ENCODE results near the gene ARFGAP2.
A peak's percentile ranks its signal among the peaks of the same experiment; 100 is the strongest.
"Not testable (repeated sequence)": the region's sequence is repeated elsewhere in the genome, so short reads cannot be mapped to it uniquely, and the experiment has no call there.

The ARFGAP2 gene

DNA sequence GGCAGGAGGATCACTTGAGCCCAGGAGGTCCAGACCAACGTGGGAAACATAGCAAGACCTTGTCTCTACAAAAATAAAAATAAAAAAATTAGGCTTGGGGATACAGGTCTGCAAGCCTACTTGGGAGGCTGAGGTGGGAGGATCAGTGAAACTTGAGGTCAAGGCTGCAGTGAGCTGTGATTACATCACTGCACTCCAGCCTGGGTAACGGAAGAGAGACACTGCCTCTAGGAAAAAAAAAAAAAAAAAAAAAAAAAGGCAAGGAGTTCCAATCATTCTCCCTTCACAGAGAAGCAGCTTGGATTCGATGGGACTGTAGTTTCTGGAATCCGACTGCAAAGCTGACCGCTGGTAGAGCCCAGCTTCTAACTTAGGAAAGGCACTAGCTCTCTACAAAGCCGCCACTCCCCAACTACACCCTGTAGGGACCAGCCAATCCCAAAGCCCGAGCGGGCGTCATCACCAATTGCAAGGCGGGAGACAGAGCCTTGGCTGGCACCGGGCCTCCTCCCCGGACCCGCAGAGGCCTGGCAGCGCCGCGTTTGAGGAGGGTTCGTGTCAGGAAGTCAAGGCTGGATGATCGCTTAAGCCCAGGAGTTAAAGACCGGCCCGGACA is 37.4 kb upstream of the ARFGAP2 start:
- TF ChIP-seq CTCF (conservative IDR thresholded peaks at IDR 0.05; ENCODE audit: low read length) (no peak), EZH2phosphoT487 (IDR thresholded peaks at IDR 0.05; ENCODE audit: borderline replicate concordance) (no peak)
- no peaks in the 10 kb centered on the region for H3K36me3 ChIP-seq (ENCODE audit: insufficient read depth, low read length)
- H3K27me3 ChIP-seq (ENCODE audit: insufficient read depth, low read length, poor library complexity, severe bottlenecking), result no peaks in the 10 kb centered on the region
- H3K9me2 ChIP-seq (replicated peaks; ENCODE audit: low read depth, low read length), result no peaks in the 10 kb centered on the region
- H4K20me1 ChIP-seq (ENCODE audit: insufficient read depth, low read length, poor library complexity, severe bottlenecking), result peaks cover 19% of the 10 kb centered on the region
- no peaks in the 10 kb centered on the region for H3K9me3 ChIP-seq (ENCODE audit: insufficient read depth, low read depth, low read length)
- peak overlapping the region; percentile 97 for H2AFZ ChIP-seq (ENCODE audit: low read length)
- peak overlapping the region; percentile 78 for H3K4me2 ChIP-seq (ENCODE audit: low read depth, low read length, poor library complexity, severe bottlenecking)
- peaks cover 37% of the 10 kb centered on the region for H3K79me2 ChIP-seq (ENCODE audit: insufficient read depth, low read length)
- peaks cover 21% of the 10 kb centered on the region for H3K4me1 ChIP-seq (ENCODE audit: insufficient read depth, low read length, poor library complexity, severe bottlenecking)
- peak overlapping the region; percentile 100 for H3K9ac ChIP-seq (ENCODE audit: low read depth, low read length, poor library complexity, severe bottlenecking)
- H3F3A ChIP-seq (ENCODE audit: low read depth), result no peaks in the 10 kb centered on the region
- peak overlapping the region; percentile 81 for H3K4me3 ChIP-seq (ENCODE audit: low read length, poor library complexity, severe bottlenecking)

GRCh38 chr11:47212938-47213337 is 36.3 kb upstream of the ARFGAP2 start:
- Histone ChIP-seq H3K9me3 (ENCODE audit: insufficient read depth, low read depth, low read length) (no peaks in the 10 kb centered on the region), H3K79me2 (ENCODE audit: insufficient read depth, low read length) (peaks cover 28% of the 10 kb centered on the region), H3K27me3 (ENCODE audit: insufficient read depth, low read length, poor library complexity, severe bottlenecking) (no peaks in the 10 kb centered on the region), H3K36me3 (ENCODE audit: insufficient read depth, low read length) (no peaks in the 10 kb centered on the region), H3K9me2 (replicated peaks; ENCODE audit: low read depth, low read length) (no peaks in the 10 kb centered on the region), H3K9ac (ENCODE audit: low read depth, low read length, poor library complexity, severe bottlenecking) (no peak overlapping the region), H3K4me2 (ENCODE audit: low read depth, low read length, poor library complexity, severe bottlenecking) (no peak overlapping the region), H2AFZ (ENCODE audit: low read length) (no peak overlapping the region), H3K4me1 (ENCODE audit: insufficient read depth, low read length, poor library complexity, severe bottlenecking) (peaks cover 16% of the 10 kb centered on the region), H3F3A (ENCODE audit: low read depth) (no peaks in the 10 kb centered on the region), H3K4me3 (ENCODE audit: low read length, poor library complexity, severe bottlenecking) (no peak overlapping the region), H4K20me1 (ENCODE audit: insufficient read depth, low read length, poor library complexity, severe bottlenecking) (peaks cover 14% of the 10 kb centered on the region)
- TF ChIP-seq CTCF (conservative IDR thresholded peaks at IDR 0.05; ENCODE audit: low read length) (no peak), EZH2phosphoT487 (IDR thresholded peaks at IDR 0.05; ENCODE audit: borderline replicate concordance) (no peak)

DNA sequence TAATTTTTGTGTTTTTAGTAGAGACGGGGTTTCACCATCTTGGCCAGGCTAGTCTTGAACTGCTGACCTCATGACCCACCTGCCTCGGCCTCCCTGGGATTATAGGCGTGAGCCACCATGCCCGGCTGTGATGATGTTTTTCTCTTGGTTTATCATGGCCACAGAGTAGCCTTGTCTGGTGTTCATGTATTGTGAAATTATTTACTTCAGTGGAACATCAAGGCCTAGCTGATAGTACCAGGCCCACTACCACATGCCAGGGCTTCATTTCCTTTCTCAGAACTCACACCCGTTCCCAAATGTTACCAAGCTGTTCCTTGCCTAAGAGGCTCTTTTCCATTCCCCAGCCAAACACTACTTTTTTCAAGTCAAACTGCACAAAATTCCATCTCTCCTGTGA is 31.9 kb upstream of the ARFGAP2 start:
- no peaks in the 10 kb centered on the region for H3K36me3 ChIP-seq (ENCODE audit: insufficient read depth, low read length)
- no peaks in the 10 kb centered on the region for H3K9me3 ChIP-seq (ENCODE audit: insufficient read depth, low read depth, low read length)
- no peaks in the 10 kb centered on the region for H3K79me2 ChIP-seq (ENCODE audit: insufficient read depth, low read length)
- no peak overlapping the region for H3K4me2 ChIP-seq (ENCODE audit: low read depth, low read length, poor library complexity, severe bottlenecking)
- H3K27me3 ChIP-seq (ENCODE audit: insufficient read depth, low read length, poor library complexity, severe bottlenecking), result no peaks in the 10 kb centered on the region
- no peak for TF ChIP-seq CTCF (conservative IDR thresholded peaks at IDR 0.05; ENCODE audit: low read length)
- TF ChIP-seq EZH2phosphoT487 (IDR thresholded peaks at IDR 0.05; ENCODE audit: borderline replicate concordance), result no peak
- no peaks in the 10 kb centered on the region for H3K4me1 ChIP-seq (ENCODE audit: insufficient read depth, low read length, poor library complexity, severe bottlenecking)
- no peak overlapping the region for H2AFZ ChIP-seq (ENCODE audit: low read length)
- H3K9me2 ChIP-seq (replicated peaks; ENCODE audit: low read depth, low read length), result no peaks in the 10 kb centered on the region
- no peaks in the 10 kb centered on the region for H4K20me1 ChIP-seq (ENCODE audit: insufficient read depth, low read length, poor library complexity, severe bottlenecking)
- H3K9ac ChIP-seq (ENCODE audit: low read depth, low read length, poor library complexity, severe bottlenecking), result no peak overlapping the region
- H3K4me3 ChIP-seq (ENCODE audit: low read length, poor library complexity, severe bottlenecking), result no peak overlapping the region
- H3F3A ChIP-seq (ENCODE audit: low read depth), result no peaks in the 10 kb centered on the region

- H3K4me2 ChIP-seq (ENCODE audit: low read depth, low read length, poor library complexity, severe bottlenecking); H3K9ac ChIP-seq (ENCODE audit: low read depth, low read length, poor library complexity, severe bottlenecking); H2AFZ ChIP-seq (ENCODE audit: low read length); H3F3A ChIP-seq (ENCODE audit: low read depth); H3K4me3 ChIP-seq (ENCODE audit: low read length, poor library complexity, severe bottlenecking); H3K79me2 ChIP-seq (ENCODE audit: insufficient read depth, low read length); H3K27me3 ChIP-seq (ENCODE audit: insufficient read depth, low read length, poor library complexity, severe bottlenecking); H3K4me1 ChIP-seq (ENCODE audit: insufficient read depth, low read length, poor library complexity, severe bottlenecking); H3K9me2 ChIP-seq (replicated peaks; ENCODE audit: low read depth, low read length); H3K36me3 ChIP-seq (ENCODE audit: insufficient read depth, low read length); H3K9me3 ChIP-seq (ENCODE audit: insufficient read depth, low read depth, low read length); H4K20me1 ChIP-seq (ENCODE audit: insufficient read depth, low read length, poor library complexity, severe bottlenecking): not testable (repeated sequence)
Measured at GRCh38 chr11:47208008-47208552, 31.4 kb upstream of the ARFGAP2 start.

Measured in Loucy (cell line).